Bone marrow (tissue), 2 donors: ENCODE results near the gene MYH7.

Source experiments
- DNase-seq, 2 donors: peaks; one replicate each; lab custom pipeline; 2025; lab: John Stamatoyannopoulos, UW

The MYH7 gene

GRCh38 chr14:23447361-23448350, 12.2 kb upstream of the MYH7 start:
- no peak for DNase-seq

- DNase-seq, result no peak
Measured at GRCh38 chr14:23446291-23446851, 10.9 kb upstream of the MYH7 start.

- no peak for DNase-seq
Measured at GRCh38 chr14:23445773-23446172, 10.3 kb upstream of the MYH7 start.

- no peak for DNase-seq
Measured at GRCh38 chr14:23444314-23444713, 8.9 kb upstream of the MYH7 start.

GRCh38 chr14:23443881-23444280, 8.4 kb upstream of the MYH7 start:
- no peak for DNase-seq

GRCh38 chr14:23443411-23443812, 8.0 kb upstream of the MYH7 start:
- DNase-seq, result no peak

- no peak for DNase-seq
Measured at GRCh38 chr14:23442721-23443356, 7.4 kb upstream of the MYH7 start.

- DNase-seq, result no peak
Measured at GRCh38 chr14:23441076-23441475, 5.6 kb upstream of the MYH7 start.

GRCh38 chr14:23439107-23439835, 3.8 kb upstream of the MYH7 start:
- no peak for DNase-seq

GRCh38 chr14:23438101-23438971, 2.9 kb upstream of the MYH7 start:
- no peak for DNase-seq

GRCh38 chr14:23437133-23438100, 2.0 kb upstream of the MYH7 start:
- DNase-seq, result no peak

GRCh38 chr14:23436327-23437132, 1.1 kb upstream of the MYH7 start:
- no peak for DNase-seq

- no peak for DNase-seq
Measured at GRCh38 chr14:23434488-23435222, 805 bp downstream of the MYH7 start.

- no peak for DNase-seq
Measured at GRCh38 chr14:23433457-23433856, 2.0 kb downstream of the MYH7 start.

GRCh38 chr14:23432946-23433345, 2.5 kb downstream of the MYH7 start:
- no peak for DNase-seq

GRCh38 chr14:23432102-23432925, 3.1 kb downstream of the MYH7 start:
- DNase-seq, result no peak

- DNase-seq, result no peak
Measured at GRCh38 chr14:23431486-23431885, 4.0 kb downstream of the MYH7 start.

GRCh38 chr14:23430723-23431085, 4.8 kb downstream of the MYH7 start:
- no peak for DNase-seq
